ENCODE results near the gene CD63.

CD63 gene

GRCh38 chr12:55695349-55695748, 33.5 kb downstream of the CD63 start:
- H3K27me3 ChIP-seq (replicated peaks) = no peaks in the 10 kb centered on the region
- no peak overlapping the region for H3K27ac ChIP-seq
- TF ChIP-seq CTCF (IDR thresholded peaks at IDR 0.05; ENCODE audit: low read depth, low read length, missing control alignments) = no peak
- H3K4me3 ChIP-seq (ENCODE audit: low read depth, low read length) = no peak overlapping the region
- no peaks in the 10 kb centered on the region for H3K36me3 ChIP-seq (replicated peaks)
- in situ Hi-C loops (cut with HindIII; ENCODE audit: low pct_ligation_motif_present, low sequenced_read_pairs) = no loop called here
- no peak for DNase-seq

DNA sequence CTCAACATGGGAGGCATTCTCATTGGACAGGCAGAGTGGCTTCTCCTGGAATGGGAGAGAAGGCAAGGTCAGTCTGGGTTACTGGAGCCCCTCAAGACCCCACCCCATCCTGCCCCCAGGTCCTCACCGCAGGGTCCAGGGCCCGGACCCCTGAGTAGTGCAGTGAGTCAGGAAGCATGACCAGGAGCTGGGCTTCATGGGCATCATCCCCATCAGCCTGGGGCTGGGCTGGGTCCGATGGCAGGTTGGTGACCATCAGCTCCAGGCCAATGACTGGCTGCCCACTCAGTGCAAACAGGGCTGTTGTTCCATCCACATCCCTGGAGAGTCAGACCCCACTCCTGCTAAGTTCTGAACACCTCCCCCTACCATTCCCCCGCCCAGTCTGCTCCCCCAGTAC, 34.2 kb downstream of the CD63 start:
- Histone ChIP-seq H3K27me3 (replicated peaks) (no peaks in the 10 kb centered on the region), H3K27ac (no peak overlapping the region), H3K4me3 (ENCODE audit: low read depth, low read length) (no peak overlapping the region), H3K36me3 (replicated peaks) (no peaks in the 10 kb centered on the region)
- in situ Hi-C loops (cut with HindIII; ENCODE audit: low pct_ligation_motif_present, low sequenced_read_pairs) = no loop called here
- TF ChIP-seq CTCF (IDR thresholded peaks at IDR 0.05; ENCODE audit: low read depth, low read length, missing control alignments) = no peak
- DNase-seq = no peak

GRCh38 chr12:55694188-55694515, 34.7 kb downstream of the CD63 start:
- in situ Hi-C loops (cut with HindIII; ENCODE audit: low pct_ligation_motif_present, low sequenced_read_pairs) = no loop called here
- Histone ChIP-seq H3K4me3 (ENCODE audit: low read depth, low read length) (no peak overlapping the region), H3K27me3 (replicated peaks) (no peaks in the 10 kb centered on the region), H3K27ac (no peak overlapping the region), H3K36me3 (replicated peaks) (no peaks in the 10 kb centered on the region)
- TF ChIP-seq CTCF (IDR thresholded peaks at IDR 0.05; ENCODE audit: low read depth, low read length, missing control alignments) = no peak
- DNase-seq = no peak

- Histone ChIP-seq H3K36me3 (replicated peaks) (no peaks in the 10 kb centered on the region), H3K27ac (no peak overlapping the region), H3K4me3 (ENCODE audit: low read depth, low read length) (no peak overlapping the region), H3K27me3 (replicated peaks) (no peaks in the 10 kb centered on the region)
- no peak for DNase-seq
- in situ Hi-C loops (cut with HindIII; ENCODE audit: low pct_ligation_motif_present, low sequenced_read_pairs) = no loop called here
- no peak for TF ChIP-seq CTCF (IDR thresholded peaks at IDR 0.05; ENCODE audit: low read depth, low read length, missing control alignments)
Measured at GRCh38 chr12:55693323-55694187, 35.3 kb downstream of the CD63 start.

- TF ChIP-seq CTCF (IDR thresholded peaks at IDR 0.05; ENCODE audit: low read depth, low read length, missing control alignments) = no peak
- Histone ChIP-seq H3K4me3 (ENCODE audit: low read depth, low read length) (no peak overlapping the region), H3K27me3 (replicated peaks) (no peaks in the 10 kb centered on the region), H3K36me3 (replicated peaks) (no peaks in the 10 kb centered on the region), H3K27ac (no peak overlapping the region)
- no peak for DNase-seq
- in situ Hi-C loops (cut with HindIII; ENCODE audit: low pct_ligation_motif_present, low sequenced_read_pairs) = no loop called here
Measured at GRCh38 chr12:55692631-55693322, 36.0 kb downstream of the CD63 start.
